Mesothelial cell of epicardium (in vitro differentiated cells): ENCODE measurements around the gene ATXN10. TPM values are rescaled to one million over a fixed set of nuclear protein-coding genes. Genes with fewer than 3 reads are reported as not detected.

Experiments used
- DNase-seq, 2 experiments: peaks; one replicate each; pipeline ENCODE4 v3.0.0; 2021; ENCODE audit warnings: low spot score in 2 of 2; ENCODE audit not compliant: unreplicated experiment in 2 of 2
- H3K27ac Mint-ChIP-seq: 2 replicates; pipeline ENCODE4 v1.8.0; 2021; ENCODE audit warnings: mixed read lengths
- H3K27me3 Mint-ChIP-seq: 2 replicates; pipeline ENCODE4 v1.8.0; 2021; ENCODE audit warnings: low read depth, mixed read lengths
- H3K36me3 Mint-ChIP-seq: 2 replicates; pipeline ENCODE4 v1.8.0; 2021; ENCODE audit warnings: mixed read lengths
- H3K4me1 Mint-ChIP-seq: 2 replicates; pipeline ENCODE4 v1.8.0; 2021; ENCODE audit warnings: mixed read lengths
- H3K4me3 Mint-ChIP-seq: 2 replicates; pipeline ENCODE4 v1.8.0; 2021; ENCODE audit warnings: mild to moderate bottlenecking, moderate library complexity, mixed read lengths
- H3K9me3 Mint-ChIP-seq: 2 replicates; pipeline ENCODE4 v1.8.0; 2021; ENCODE audit warnings: mixed read lengths
- total RNA-seq: library from RNA; stranded (reverse); gene quantifications from 3 replicates; pipeline ENCODE4 v1.2.1, GENCODE V29; 2021
- TF ChIP-seq, protein P1 (sequence below): fragments of 200-600 bp; sonication (generic); IDR thresholded peaks from one replicate; pipeline ENCODE4 v1.5.0; 2021; ENCODE audit warnings: antibody characterized with exemption; ENCODE audit not compliant: unreplicated experiment

The ATXN10 gene
- total RNA-seq, 1 donor from 2014 or later, result 237 TPM

DNA sequence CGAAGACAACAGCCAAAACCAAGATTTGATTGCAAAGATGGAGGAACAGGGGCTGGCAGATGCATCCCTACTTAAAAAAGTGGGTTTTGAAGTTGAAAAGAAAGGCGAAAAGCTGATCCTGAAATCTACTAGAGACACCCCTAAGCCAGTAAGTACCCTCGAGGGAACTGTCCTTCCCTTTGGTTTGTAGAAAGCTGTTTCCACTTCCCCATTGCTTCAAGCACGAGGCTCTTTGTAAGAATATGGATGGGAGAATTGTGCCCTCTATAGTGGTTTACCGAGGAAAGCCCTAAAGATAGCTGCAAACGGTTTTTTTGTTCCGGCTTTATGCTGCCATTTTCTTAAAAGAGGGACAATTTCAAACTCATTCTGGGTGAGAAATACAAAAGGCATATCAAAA lies 171.4 kb downstream of the ATXN10 start:
- DNase-seq, result no peak
- no peak overlapping the region for H3K4me3 Mint-ChIP-seq
- no peaks in the 10 kb centered on the region for H3K9me3 Mint-ChIP-seq
- no peak overlapping the region for H3K27ac Mint-ChIP-seq
- no peaks in the 10 kb centered on the region for H3K27me3 Mint-ChIP-seq
- peaks cover 11% of the 10 kb centered on the region for H3K4me1 Mint-ChIP-seq
- TF ChIP-seq, protein P1, sequence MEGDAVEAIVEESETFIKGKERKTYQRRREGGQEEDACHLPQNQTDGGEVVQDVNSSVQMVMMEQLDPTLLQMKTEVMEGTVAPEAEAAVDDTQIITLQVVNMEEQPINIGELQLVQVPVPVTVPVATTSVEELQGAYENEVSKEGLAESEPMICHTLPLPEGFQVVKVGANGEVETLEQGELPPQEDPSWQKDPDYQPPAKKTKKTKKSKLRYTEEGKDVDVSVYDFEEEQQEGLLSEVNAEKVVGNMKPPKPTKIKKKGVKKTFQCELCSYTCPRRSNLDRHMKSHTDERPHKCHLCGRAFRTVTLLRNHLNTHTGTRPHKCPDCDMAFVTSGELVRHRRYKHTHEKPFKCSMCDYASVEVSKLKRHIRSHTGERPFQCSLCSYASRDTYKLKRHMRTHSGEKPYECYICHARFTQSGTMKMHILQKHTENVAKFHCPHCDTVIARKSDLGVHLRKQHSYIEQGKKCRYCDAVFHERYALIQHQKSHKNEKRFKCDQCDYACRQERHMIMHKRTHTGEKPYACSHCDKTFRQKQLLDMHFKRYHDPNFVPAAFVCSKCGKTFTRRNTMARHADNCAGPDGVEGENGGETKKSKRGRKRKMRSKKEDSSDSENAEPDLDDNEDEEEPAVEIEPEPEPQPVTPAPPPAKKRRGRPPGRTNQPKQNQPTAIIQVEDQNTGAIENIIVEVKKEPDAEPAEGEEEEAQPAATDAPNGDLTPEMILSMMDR, result no peak
- peaks cover 11% of the 10 kb centered on the region for H3K36me3 Mint-ChIP-seq

DNA sequence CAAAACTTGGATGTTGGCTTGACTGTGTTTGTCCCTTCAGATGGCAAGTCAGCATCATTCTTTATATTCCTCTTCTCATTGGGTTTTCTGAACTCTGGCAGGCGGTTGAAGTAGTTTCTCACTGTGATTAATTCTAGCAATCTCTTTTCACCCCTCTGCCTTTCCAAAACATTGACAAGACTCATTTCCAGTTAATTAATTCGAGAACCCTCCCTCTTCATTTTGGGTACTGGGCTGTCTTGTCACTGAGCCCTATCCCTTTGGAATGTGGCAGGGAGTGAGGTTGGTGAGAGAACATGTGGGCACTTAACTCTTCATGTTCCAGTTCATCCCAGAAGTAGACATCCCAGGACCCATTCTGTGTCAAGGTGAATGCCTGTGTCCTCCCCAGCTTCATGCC lies 172.4 kb downstream of the ATXN10 start:
- DNase-seq, result no peak
- Mint-ChIP-seq H3K36me3 (peaks cover 21% of the 10 kb centered on the region), H3K4me1 (peaks cover 11% of the 10 kb centered on the region), H3K4me3 (no peak overlapping the region), H3K27ac (peak overlapping the region; percentile 1), H3K27me3 (no peaks in the 10 kb centered on the region), H3K9me3 (peaks cover 6% of the 10 kb centered on the region)
- TF ChIP-seq, protein P1, result no peak

DNA sequence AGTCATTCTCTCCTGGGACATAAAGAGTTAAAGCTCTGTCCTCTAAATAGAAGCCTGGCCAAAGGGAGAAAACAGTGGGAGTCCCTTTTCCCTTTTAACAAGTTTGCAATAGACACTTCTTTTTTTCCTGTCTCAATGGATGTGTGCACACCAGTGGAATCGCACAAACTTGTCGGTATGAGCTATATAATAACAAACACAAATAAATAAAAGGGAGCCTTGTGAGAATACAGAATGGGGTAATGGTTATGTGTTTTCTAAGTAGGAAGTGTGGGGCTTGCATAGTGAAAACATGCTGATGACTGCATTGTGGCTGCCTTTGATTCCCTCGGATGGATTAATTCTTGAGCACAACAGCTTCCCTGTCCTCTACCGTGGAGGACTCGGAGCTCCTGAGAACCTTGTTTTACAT lies 173.4 kb downstream of the ATXN10 start:
- DNase-seq, result no peak
- H3K4me3 Mint-ChIP-seq, result no peak overlapping the region
- TF ChIP-seq, protein P1, result no peak
- H3K4me1 Mint-ChIP-seq, result peaks cover 11% of the 10 kb centered on the region
- peaks cover 31% of the 10 kb centered on the region for H3K36me3 Mint-ChIP-seq
- H3K9me3 Mint-ChIP-seq, result peaks cover 12% of the 10 kb centered on the region
- H3K27ac Mint-ChIP-seq, result no peak overlapping the region
- H3K27me3 Mint-ChIP-seq, result no peaks in the 10 kb centered on the region

DNA sequence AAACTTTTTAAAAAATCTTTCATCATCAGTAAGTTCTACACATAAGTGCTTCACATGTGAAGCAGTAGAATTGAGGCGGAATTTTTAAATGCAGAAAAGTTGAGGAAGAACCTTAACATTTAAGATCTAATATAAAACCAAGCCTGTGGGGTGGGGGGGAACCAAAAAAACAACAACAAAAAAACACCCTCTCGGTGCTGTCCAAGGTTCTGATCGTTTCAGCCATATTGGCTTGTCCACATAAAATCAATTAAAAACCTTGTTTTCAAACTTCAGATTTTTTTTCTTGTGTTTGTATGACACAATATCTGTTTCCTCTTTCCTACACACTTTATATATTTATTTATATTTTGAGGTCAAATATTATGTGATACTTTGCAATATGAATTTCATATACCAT lies 175.3 kb downstream of the ATXN10 start:
- H3K36me3 Mint-ChIP-seq, result peaks cover 50% of the 10 kb centered on the region
- no peaks in the 10 kb centered on the region for H3K27me3 Mint-ChIP-seq
- H3K27ac Mint-ChIP-seq, result no peak overlapping the region
- no peak for DNase-seq
- TF ChIP-seq, protein P1, result no peak
- peaks cover 29% of the 10 kb centered on the region for H3K9me3 Mint-ChIP-seq
- H3K4me1 Mint-ChIP-seq, result peaks cover 11% of the 10 kb centered on the region
- no peak overlapping the region for H3K4me3 Mint-ChIP-seq

DNA sequence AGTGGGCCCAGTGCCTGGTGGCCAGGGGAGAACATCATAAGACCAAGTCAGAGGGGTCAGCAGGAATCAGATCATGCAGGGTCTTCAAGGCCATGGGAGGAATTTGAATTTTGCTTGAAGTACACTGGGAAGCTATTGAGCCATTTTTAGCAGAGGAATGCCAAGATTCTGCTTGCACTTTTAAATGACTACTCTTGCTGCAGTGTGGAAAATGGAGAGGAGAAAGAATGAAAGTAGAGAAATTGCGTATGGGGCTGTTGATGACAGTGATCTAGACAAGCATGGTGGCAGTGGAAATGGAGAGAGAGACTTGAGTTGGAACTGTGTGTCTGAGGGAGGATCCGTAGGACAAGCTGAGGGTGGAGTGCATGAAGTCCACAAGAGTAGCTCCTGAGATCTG lies 177.3 kb downstream of the ATXN10 start:
- H3K27me3 Mint-ChIP-seq, result no peaks in the 10 kb centered on the region
- H3K4me3 Mint-ChIP-seq, result no peak overlapping the region
- H3K27ac Mint-ChIP-seq, result no peak overlapping the region
- peaks cover 42% of the 10 kb centered on the region for H3K9me3 Mint-ChIP-seq
- peaks cover 7% of the 10 kb centered on the region for H3K4me1 Mint-ChIP-seq
- H3K36me3 Mint-ChIP-seq, result peaks cover 64% of the 10 kb centered on the region
- TF ChIP-seq, protein P1, result no peak
- DNase-seq, result no peak

DNA sequence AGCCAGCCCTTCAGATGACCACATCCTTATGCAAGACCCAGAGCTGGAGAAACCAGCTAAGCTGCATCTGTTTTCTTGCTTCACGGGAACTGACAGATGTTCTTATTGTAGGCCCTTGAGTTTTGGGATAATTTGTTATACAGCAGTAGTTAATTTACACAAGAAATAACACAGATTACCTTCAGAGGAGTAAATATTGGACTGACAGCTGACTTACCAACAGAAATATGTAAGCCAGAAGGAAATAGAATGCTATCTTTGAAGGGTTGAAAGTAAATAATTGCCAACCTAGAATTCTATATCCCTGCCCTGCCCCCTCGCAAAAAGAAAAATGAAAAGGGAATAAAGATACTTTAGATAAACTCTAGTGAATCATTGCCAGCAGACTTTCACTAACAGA lies 181.2 kb downstream of the ATXN10 start:
- no peaks in the 10 kb centered on the region for H3K4me1 Mint-ChIP-seq
- DNase-seq, result no peak
- H3K9me3 Mint-ChIP-seq, result peaks cover 53% of the 10 kb centered on the region
- H3K27me3 Mint-ChIP-seq, result no peaks in the 10 kb centered on the region
- H3K4me3 Mint-ChIP-seq, result no peak overlapping the region
- H3K36me3 Mint-ChIP-seq, result peaks cover 84% of the 10 kb centered on the region
- TF ChIP-seq, protein P1, result no peak
- no peak overlapping the region for H3K27ac Mint-ChIP-seq
